Neural progenitor cell (in vitro differentiated cells): ENCODE measurements around the gene ATG10. TPM values are rescaled to one million over a fixed set of nuclear protein-coding genes. Genes with fewer than 3 reads are reported as not detected.

Source experiments
- DNase-seq: peaks from one replicate; pipeline ENCODE4 v3.0.0-alpha.2; 2016; ENCODE audit warnings: low spot score
- H2AFZ ChIP-seq: fragments of 200-600 bp; sonication (generic); replicated peaks from 2 replicates; pipeline ENCODE4 v1.6.1; 2016; ENCODE audit warnings: antibody characterized with exemption
- H3F3A ChIP-seq: fragments of 200-600 bp; sonication (generic); 2 replicates; pipeline ENCODE4 v1.6.1; 2016; ENCODE audit warnings: antibody characterized with exemption, low read depth
- H3K27ac ChIP-seq: fragments of 200-600 bp; sonication (generic); 2 replicates; pipeline ENCODE4 v1.5.1; 2016; ENCODE audit warnings: mild to moderate bottlenecking
- H3K27me3 ChIP-seq: fragments of 200-600 bp; sonication (generic); 2 replicates; pipeline ENCODE4 v1.6.1; 2016; ENCODE audit warnings: mild to moderate bottlenecking, moderate library complexity
- H3K36me3 ChIP-seq: fragments of 200-600 bp; sonication (generic); 2 replicates; pipeline ENCODE4 v1.5.1; 2016
- H3K4me1 ChIP-seq: fragments of 200-600 bp; sonication (generic); 2 replicates; pipeline ENCODE4 v1.6.1; 2016; ENCODE audit warnings: mixed run types
- H3K4me2 ChIP-seq: fragments of 200-600 bp; sonication (generic); 2 replicates; pipeline ENCODE4 v1.6.1; 2016
- H3K4me3 ChIP-seq: fragments of 200-600 bp; sonication (generic); 2 replicates; pipeline ENCODE4 v1.5.1; 2016
- H3K79me2 ChIP-seq: fragments of 200-600 bp; sonication (generic); 2 replicates; pipeline ENCODE4 v1.6.1; 2016; ENCODE audit warnings: low read depth
- H3K9ac ChIP-seq: fragments of 200-600 bp; sonication (generic); 2 replicates; pipeline ENCODE4 v1.6.1; 2016
- H3K9me3 ChIP-seq: fragments of 200-600 bp; sonication (generic); 2 replicates; pipeline ENCODE4 v1.5.1; 2016; ENCODE audit warnings: low read depth
- H4K20me1 ChIP-seq: fragments of 200-600 bp; sonication (generic); 2 replicates; pipeline ENCODE4 v1.6.1; 2016; ENCODE audit warnings: low read depth
- H3K27ac Mint-ChIP-seq: 3 replicates; pipeline ENCODE4 v1.8.0; 2021; ENCODE audit warnings: mixed read lengths
- H3K27me3 Mint-ChIP-seq: 2 replicates; pipeline ENCODE4 v1.8.0; 2022; ENCODE audit warnings: low read depth, mild to moderate bottlenecking, inconsistent platforms, moderate library complexity, mixed read lengths; ENCODE audit not compliant: insufficient read depth
- H3K36me3 Mint-ChIP-seq: 3 replicates; pipeline ENCODE4 v1.8.0; 2021; ENCODE audit warnings: mixed read lengths
- H3K4me1 Mint-ChIP-seq: 3 replicates; pipeline ENCODE4 v1.8.0; 2021; ENCODE audit warnings: mixed read lengths
- H3K4me3 Mint-ChIP-seq: 3 replicates; pipeline ENCODE4 v1.8.0; 2021; ENCODE audit warnings: mild to moderate bottlenecking, moderate library complexity, mixed read lengths
- H3K9me3 Mint-ChIP-seq: 3 replicates; pipeline ENCODE4 v1.8.0; 2020; ENCODE audit warnings: mixed read lengths
- EZH2 ChIP-seq: fragments of 200-600 bp; sonication (generic); IDR thresholded peaks from 2 replicates; pipeline ENCODE4 v1.6.1; 2017; ENCODE audit warnings: antibody characterized with exemption, mild to moderate bottlenecking, moderate library complexity
- EZH2phosphoT487 ChIP-seq: fragments of 200-600 bp; sonication (generic); IDR thresholded peaks from 2 replicates; pipeline ENCODE4 v1.6.1; 2017; ENCODE audit warnings: antibody characterized with exemption
- total RNA-seq: library from RNA; depleted of rRNA; stranded (reverse); fragments of >200 nt; gene quantifications from 2 replicates; pipeline ENCODE4 v1.2.3, GENCODE V29; 2015; ENCODE audit warnings: low replicate concordance
- TF ChIP-seq, protein P1 (sequence below): fragments of 200-600 bp; sonication (generic); IDR thresholded peaks from 2 replicates; pipeline ENCODE4 v1.5.1; 2017; ENCODE audit warnings: antibody characterized with exemption, mild to moderate bottlenecking

ATG10 gene
- total RNA-seq, 1 donor from 2014 or later = 13.4 TPM

DNA sequence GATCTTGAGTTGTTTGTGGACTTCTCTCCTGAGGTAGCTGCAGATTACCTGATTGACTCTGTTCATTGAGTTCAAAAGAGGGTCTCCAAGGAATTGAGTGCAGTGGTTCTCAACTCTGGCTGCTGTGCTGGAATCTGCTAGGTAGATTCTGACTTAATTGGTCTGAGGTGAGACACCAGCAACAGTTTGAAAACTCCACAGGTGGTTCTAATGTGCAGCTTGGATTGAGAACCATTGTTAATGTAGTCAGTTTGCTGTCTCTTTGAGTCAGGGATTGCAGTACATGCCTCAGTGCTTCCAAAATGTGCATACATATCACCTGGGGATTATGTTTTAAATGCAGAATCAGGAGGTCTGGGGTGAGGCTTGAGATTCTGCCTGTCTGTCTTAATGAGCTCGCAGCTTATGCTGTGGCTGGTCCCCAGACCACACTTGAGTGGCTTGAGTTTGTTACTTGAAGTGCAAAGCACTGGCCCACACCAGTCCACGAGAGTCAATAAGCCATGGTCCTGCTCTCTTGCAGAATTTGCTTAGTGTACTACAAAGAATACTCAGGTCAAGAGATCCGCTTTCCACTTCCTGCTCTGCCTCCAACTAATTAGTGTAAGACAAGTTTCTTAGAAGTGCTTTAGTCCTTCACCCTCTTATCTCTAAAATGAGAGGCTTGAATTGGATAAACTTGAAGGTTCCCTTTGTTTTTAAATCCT, 82.3 kb downstream of the ATG10 start:
- Mint-ChIP-seq H3K4me3 (no peak overlapping the region), H3K36me3 (no peaks in the 10 kb centered on the region), H3K4me1 (no peaks in the 10 kb centered on the region), H3K9me3 (no peaks in the 10 kb centered on the region), H3K27ac (no peak overlapping the region), H3K27me3 (no peaks in the 10 kb centered on the region)
- Histone ChIP-seq H4K20me1 (no peaks in the 10 kb centered on the region), H3K9me3 (no peaks in the 10 kb centered on the region), H3K4me1 (peaks cover 9% of the 10 kb centered on the region), H3K4me2 (no peak overlapping the region), H3K36me3 (no peaks in the 10 kb centered on the region), H3K4me3 (no peak overlapping the region), H3K27me3 (no peaks in the 10 kb centered on the region), H3F3A (no peaks in the 10 kb centered on the region), H2AFZ (no peak overlapping the region), H3K9ac (no peak overlapping the region), H3K27ac (no peak overlapping the region), H3K79me2 (no peaks in the 10 kb centered on the region)
- no peak for TF ChIP-seq EZH2
- TF ChIP-seq EZH2phosphoT487 = no peak
- TF ChIP-seq, protein P1, sequence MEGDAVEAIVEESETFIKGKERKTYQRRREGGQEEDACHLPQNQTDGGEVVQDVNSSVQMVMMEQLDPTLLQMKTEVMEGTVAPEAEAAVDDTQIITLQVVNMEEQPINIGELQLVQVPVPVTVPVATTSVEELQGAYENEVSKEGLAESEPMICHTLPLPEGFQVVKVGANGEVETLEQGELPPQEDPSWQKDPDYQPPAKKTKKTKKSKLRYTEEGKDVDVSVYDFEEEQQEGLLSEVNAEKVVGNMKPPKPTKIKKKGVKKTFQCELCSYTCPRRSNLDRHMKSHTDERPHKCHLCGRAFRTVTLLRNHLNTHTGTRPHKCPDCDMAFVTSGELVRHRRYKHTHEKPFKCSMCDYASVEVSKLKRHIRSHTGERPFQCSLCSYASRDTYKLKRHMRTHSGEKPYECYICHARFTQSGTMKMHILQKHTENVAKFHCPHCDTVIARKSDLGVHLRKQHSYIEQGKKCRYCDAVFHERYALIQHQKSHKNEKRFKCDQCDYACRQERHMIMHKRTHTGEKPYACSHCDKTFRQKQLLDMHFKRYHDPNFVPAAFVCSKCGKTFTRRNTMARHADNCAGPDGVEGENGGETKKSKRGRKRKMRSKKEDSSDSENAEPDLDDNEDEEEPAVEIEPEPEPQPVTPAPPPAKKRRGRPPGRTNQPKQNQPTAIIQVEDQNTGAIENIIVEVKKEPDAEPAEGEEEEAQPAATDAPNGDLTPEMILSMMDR = no peak
- DNase-seq = no peak

GRCh38 chr5:82057051-82057450, 85.2 kb downstream of the ATG10 start:
- Histone ChIP-seq H3F3A (no peaks in the 10 kb centered on the region), H4K20me1 (no peaks in the 10 kb centered on the region), H3K27ac (no peak overlapping the region), H3K4me3 (no peak overlapping the region), H3K36me3 (no peaks in the 10 kb centered on the region), H3K27me3 (no peaks in the 10 kb centered on the region), H3K4me2 (no peak overlapping the region), H3K9me3 (no peaks in the 10 kb centered on the region), H3K4me1 (peaks cover 9% of the 10 kb centered on the region), H3K79me2 (no peaks in the 10 kb centered on the region), H2AFZ (no peak overlapping the region), H3K9ac (no peak overlapping the region)
- no peak overlapping the region for H3K4me3 Mint-ChIP-seq
- no peaks in the 10 kb centered on the region for H3K27me3 Mint-ChIP-seq
- no peak for DNase-seq
- H3K4me1 Mint-ChIP-seq = no peaks in the 10 kb centered on the region
- no peaks in the 10 kb centered on the region for H3K36me3 Mint-ChIP-seq
- H3K9me3 Mint-ChIP-seq = no peaks in the 10 kb centered on the region
- no peak overlapping the region for H3K27ac Mint-ChIP-seq
- TF ChIP-seq, protein P1 = no peak
- TF ChIP-seq EZH2 (no peak), EZH2phosphoT487 (no peak)

- H3K36me3 Mint-ChIP-seq = no peaks in the 10 kb centered on the region
- H3K9ac ChIP-seq = no peak overlapping the region
- H3K4me1 ChIP-seq = peaks cover 8% of the 10 kb centered on the region
- H3K4me2 ChIP-seq = no peak overlapping the region
- no peaks in the 10 kb centered on the region for H4K20me1 ChIP-seq
- no peaks in the 10 kb centered on the region for H3K27me3 ChIP-seq
- H3K4me3 Mint-ChIP-seq = no peak overlapping the region
- no peaks in the 10 kb centered on the region for H3K36me3 ChIP-seq
- TF ChIP-seq EZH2phosphoT487 = no peak
- TF ChIP-seq, protein P1 = no peak
- TF ChIP-seq EZH2 = no peak
- H3K9me3 ChIP-seq = no peaks in the 10 kb centered on the region
- H3K4me3 ChIP-seq = no peak overlapping the region
- H2AFZ ChIP-seq = no peak overlapping the region
- H3F3A ChIP-seq = no peaks in the 10 kb centered on the region
- H3K79me2 ChIP-seq = no peaks in the 10 kb centered on the region
- no peaks in the 10 kb centered on the region for H3K9me3 Mint-ChIP-seq
- H3K27ac Mint-ChIP-seq = no peak overlapping the region
- no peaks in the 10 kb centered on the region for H3K4me1 Mint-ChIP-seq
- H3K27me3 Mint-ChIP-seq = no peaks in the 10 kb centered on the region
- DNase-seq = no peak
- H3K27ac ChIP-seq = no peak overlapping the region
Observed at GRCh38 chr5:82058710-82059109, 86.9 kb downstream of the ATG10 start.
